GM12873 (cell line): ENCODE measurements around the gene DENND2A.

Experiments used
- TF ChIP-seq, protein P1 (sequence below): IDR thresholded peaks from 2 replicates; pipeline ENCODE4 v1.5.1; 2012; ENCODE audit warnings: low read depth, mild to moderate bottlenecking, moderate library complexity, low read length, control low read depth; ENCODE audit not compliant: insufficient read depth; ENCODE audit errors: missing control alignments

DENND2A gene

GRCh38 chr7:140671966-140672365 lies 31.4 kb upstream of the DENND2A start:
- TF ChIP-seq, protein P1, sequence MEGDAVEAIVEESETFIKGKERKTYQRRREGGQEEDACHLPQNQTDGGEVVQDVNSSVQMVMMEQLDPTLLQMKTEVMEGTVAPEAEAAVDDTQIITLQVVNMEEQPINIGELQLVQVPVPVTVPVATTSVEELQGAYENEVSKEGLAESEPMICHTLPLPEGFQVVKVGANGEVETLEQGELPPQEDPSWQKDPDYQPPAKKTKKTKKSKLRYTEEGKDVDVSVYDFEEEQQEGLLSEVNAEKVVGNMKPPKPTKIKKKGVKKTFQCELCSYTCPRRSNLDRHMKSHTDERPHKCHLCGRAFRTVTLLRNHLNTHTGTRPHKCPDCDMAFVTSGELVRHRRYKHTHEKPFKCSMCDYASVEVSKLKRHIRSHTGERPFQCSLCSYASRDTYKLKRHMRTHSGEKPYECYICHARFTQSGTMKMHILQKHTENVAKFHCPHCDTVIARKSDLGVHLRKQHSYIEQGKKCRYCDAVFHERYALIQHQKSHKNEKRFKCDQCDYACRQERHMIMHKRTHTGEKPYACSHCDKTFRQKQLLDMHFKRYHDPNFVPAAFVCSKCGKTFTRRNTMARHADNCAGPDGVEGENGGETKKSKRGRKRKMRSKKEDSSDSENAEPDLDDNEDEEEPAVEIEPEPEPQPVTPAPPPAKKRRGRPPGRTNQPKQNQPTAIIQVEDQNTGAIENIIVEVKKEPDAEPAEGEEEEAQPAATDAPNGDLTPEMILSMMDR, result no peak

DNA sequence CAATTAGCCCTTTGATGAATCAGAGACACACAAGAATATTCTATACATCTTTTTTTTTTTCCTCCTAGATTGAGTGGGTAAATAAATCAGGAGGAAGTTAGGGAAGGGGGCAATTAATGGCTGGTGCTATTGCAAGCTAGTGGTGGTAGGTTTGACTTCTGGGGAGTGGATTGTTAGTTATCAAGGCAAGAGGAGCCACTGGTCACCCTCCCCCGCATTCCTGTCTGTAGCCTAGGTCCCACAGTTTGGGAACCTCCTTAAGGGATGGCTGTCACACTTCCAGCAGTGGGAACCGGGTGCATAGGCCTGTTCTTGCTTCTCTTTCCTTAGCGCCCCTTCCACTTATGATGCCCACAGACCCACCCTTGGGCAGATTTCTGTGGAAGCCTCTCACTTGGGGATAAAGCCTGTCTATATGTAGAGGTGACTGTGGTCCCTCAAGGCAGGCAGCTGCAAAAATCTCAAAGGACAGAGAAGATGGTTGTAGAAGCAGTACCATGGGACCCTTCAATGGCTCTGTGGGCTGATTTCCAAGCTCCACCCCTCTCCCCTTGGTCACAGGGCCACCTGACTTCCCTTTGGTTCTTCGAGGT lies 29.8 kb upstream of the DENND2A start:
- TF ChIP-seq, protein P1, result no peak

GRCh38 chr7:140669352-140669751 lies 28.7 kb upstream of the DENND2A start:
- TF ChIP-seq, protein P1, result no peak

- TF ChIP-seq, protein P1, result no peak
Measured at GRCh38 chr7:140668641-140669040, 28.0 kb upstream of the DENND2A start.

DNA sequence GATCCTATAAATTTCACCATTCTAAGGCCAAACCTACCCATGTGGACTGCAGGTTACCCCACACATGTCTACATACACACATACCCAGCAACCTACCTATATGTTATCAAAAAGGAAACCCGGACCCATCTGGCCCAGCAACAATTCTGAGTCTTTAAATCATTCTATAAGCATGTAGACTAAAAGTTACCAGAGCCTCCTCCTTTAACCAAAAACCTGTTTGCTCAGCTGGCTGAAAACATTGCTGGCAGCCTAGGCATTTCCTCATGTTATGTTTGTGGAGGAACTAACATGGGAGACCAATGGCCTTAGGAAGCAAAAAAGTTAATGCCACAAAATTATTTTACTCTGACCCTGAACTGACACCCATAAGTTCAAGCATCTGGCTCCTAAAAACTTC lies 26.9 kb upstream of the DENND2A start:
- TF ChIP-seq, protein P1, result no peak

DNA sequence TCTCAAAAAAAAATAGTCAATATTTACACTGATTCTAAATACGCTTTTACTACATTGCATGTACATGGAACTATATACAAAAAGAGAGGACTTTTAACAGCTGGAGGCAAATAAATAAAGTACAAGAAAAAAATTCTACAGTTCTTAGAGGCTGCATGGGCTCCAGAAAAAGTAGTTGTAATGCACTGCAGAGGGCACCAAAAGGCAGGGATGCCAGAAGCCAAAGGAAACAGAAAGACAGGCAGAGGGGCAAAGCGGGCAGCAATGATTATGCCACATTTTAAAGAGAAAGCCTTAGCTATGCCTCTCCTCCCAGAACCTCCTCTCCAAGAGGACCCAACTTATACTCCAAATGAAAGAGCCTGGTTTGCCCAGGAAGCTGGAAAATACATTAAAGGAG lies 20.5 kb upstream of the DENND2A start:
- TF ChIP-seq, protein P1, result no peak

DNA sequence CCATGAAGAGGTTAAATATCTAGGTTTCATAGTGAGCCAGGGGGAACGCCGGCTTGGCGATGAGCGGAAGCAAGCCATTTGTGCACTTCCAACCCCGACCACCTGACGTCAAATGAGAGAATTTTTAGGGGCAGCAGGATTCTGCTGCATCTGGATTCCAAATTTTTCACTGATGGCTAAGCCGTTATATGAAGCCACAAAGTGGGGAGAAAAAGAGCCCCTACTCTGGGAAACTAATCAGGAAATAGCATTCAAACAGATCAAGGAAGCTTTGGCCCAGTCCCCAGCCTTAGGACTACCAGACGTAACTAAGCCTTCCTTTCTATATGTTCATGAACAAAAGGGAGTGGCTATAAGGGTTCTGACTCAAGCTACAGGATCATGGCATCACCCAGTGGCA lies 19.2 kb upstream of the DENND2A start:
- TF ChIP-seq, protein P1, result no peak
